GM12865 (cell line): Measurements from ENCODE around the gene WDR70.

Experiments
- DNase-seq: peaks from one replicate; pipeline ENCODE4 v3.0.0; 2010; ENCODE audit warnings: low read depth
- H3K4me3 ChIP-seq: 2 replicates; pipeline ENCODE4 v1.5.1; 2011; ENCODE audit warnings: mild to moderate bottlenecking, low read depth, low read length, control low read depth
- CTCF ChIP-seq: IDR thresholded peaks from 2 replicates; pipeline ENCODE4 v1.5.1; 2011; ENCODE audit warnings: low read length, control low read depth, low read depth, inconsistent platforms; ENCODE audit not compliant: insufficient read depth; ENCODE audit errors: missing control alignments

The WDR70 gene

GRCh38 chr5:37552770-37553719, 173.9 kb downstream of the WDR70 start:
- no peak overlapping the region for H3K4me3 ChIP-seq
- DNase-seq: no peak
- no peak for TF ChIP-seq CTCF

- TF ChIP-seq CTCF: no peak
- H3K4me3 ChIP-seq: no peak overlapping the region
- no peak for DNase-seq
Observed at GRCh38 chr5:37553720-37554404, 174.7 kb downstream of the WDR70 start.

GRCh38 chr5:37554405-37554739, 175.3 kb downstream of the WDR70 start:
- no peak for DNase-seq
- TF ChIP-seq CTCF: no peak
- no peak overlapping the region for H3K4me3 ChIP-seq

GRCh38 chr5:37554938-37555337, 175.8 kb downstream of the WDR70 start:
- TF ChIP-seq CTCF: peak; percentile 18
- H3K4me3 ChIP-seq: no peak overlapping the region
- peak; percentile 9 for DNase-seq

GRCh38 chr5:37557734-37558293, 178.7 kb downstream of the WDR70 start:
- no peak for TF ChIP-seq CTCF
- no peak for DNase-seq
- H3K4me3 ChIP-seq: no peak overlapping the region

- no peak for TF ChIP-seq CTCF
- no peak overlapping the region for H3K4me3 ChIP-seq
- no peak for DNase-seq
Observed at GRCh38 chr5:37565062-37565670, 186.0 kb downstream of the WDR70 start.
